GM12873 (cell line): ENCODE measurements around the gene ATRAID.

ENCODE experiments used
- CTCF ChIP-seq: IDR thresholded peaks from 2 replicates; pipeline ENCODE4 v1.5.1; 2012; ENCODE audit warnings: low read depth, mild to moderate bottlenecking, moderate library complexity, low read length, control low read depth; ENCODE audit not compliant: insufficient read depth; ENCODE audit errors: missing control alignments

The ATRAID gene

GRCh38 chr2:27233341-27233740, 21.5 kb downstream of the ATRAID start:
- no peak for TF ChIP-seq CTCF

GRCh38 chr2:27236136-27236535, 24.3 kb downstream of the ATRAID start:
- TF ChIP-seq CTCF, result no peak

- TF ChIP-seq CTCF, result no peak
Observed at GRCh38 chr2:27236626-27237025, 24.8 kb downstream of the ATRAID start.

GRCh38 chr2:27237341-27237945, 25.6 kb downstream of the ATRAID start:
- TF ChIP-seq CTCF, result no peak

GRCh38 chr2:27238976-27239375, 27.1 kb downstream of the ATRAID start:
- no peak for TF ChIP-seq CTCF

GRCh38 chr2:27240406-27240805, 28.6 kb downstream of the ATRAID start:
- TF ChIP-seq CTCF, result no peak

GRCh38 chr2:27241761-27242613, 30.1 kb downstream of the ATRAID start:
- TF ChIP-seq CTCF, result no peak
